Liver (tissue), 9 donors: Measurements from ENCODE around the gene MORN3. TPM values are rescaled to one million over a fixed set of nuclear protein-coding genes. Genes with fewer than 3 reads are reported as not detected.

ENCODE experiments used
- DNase-seq: peaks from one replicate; pipeline ENCODE4 v3.0.0-alpha.2; 2017; ENCODE audit warnings: low spot score
- H3K27ac ChIP-seq, 2 donors: one replicate each; pipeline ENCODE4 v1.7.0; 2013; ENCODE audit warnings: inconsistent platforms in 2 of 2, low read length in 2 of 2, control low read depth in 1 of 2, low read depth in 1 of 2, mild to moderate bottlenecking in 1 of 2
- H3K27me3 ChIP-seq, 4 donors: one replicate each; pipeline versions ENCODE4 v1.6.1 to v1.7.0; 2013; ENCODE audit warnings: low read length in 3 of 4, inconsistent platforms in 1 of 4, mild to moderate bottlenecking in 1 of 4, moderate library complexity in 1 of 4; ENCODE audit not compliant: control insufficient read depth in 4 of 4, insufficient read depth in 4 of 4
- H3K36me3 ChIP-seq, 4 donors: one replicate each; pipeline versions ENCODE4 v1.6.1 to v1.7.0; 2013; ENCODE audit warnings: low read length in 3 of 4, mild to moderate bottlenecking in 3 of 4, low read depth in 1 of 4, moderate library complexity in 1 of 4; ENCODE audit not compliant: control insufficient read depth in 4 of 4, insufficient read depth in 3 of 4
- H3K4me1 ChIP-seq, 4 donors: one replicate each; pipeline versions ENCODE4 v1.6.1 to v1.7.0; 2013; ENCODE audit warnings: low read length in 3 of 4, mild to moderate bottlenecking in 3 of 4, moderate library complexity in 1 of 4; ENCODE audit not compliant: control insufficient read depth in 4 of 4, insufficient read depth in 4 of 4
- H3K4me3 ChIP-seq, 3 donors: one replicate each; pipeline versions ENCODE4 v1.6.1 to v1.7.0; 2013; ENCODE audit warnings: low read length in 3 of 3, control low read depth in 1 of 3, low read depth in 1 of 3, mild to moderate bottlenecking in 1 of 3
- H3K9ac ChIP-seq, 2 donors: one replicate each; pipeline ENCODE4 v1.7.0; 2013; ENCODE audit warnings: low read length in 2 of 2, mild to moderate bottlenecking in 2 of 2, moderate library complexity in 2 of 2, control low read depth in 1 of 2, low read depth in 1 of 2
- H3K9me3 ChIP-seq, 4 donors: one replicate each; pipeline versions ENCODE4 v1.6.1 to v1.7.0; 2013; ENCODE audit warnings: low read length in 3 of 4; ENCODE audit not compliant: control insufficient read depth in 4 of 4
- CTCF ChIP-seq: fragments of 150-350 bp; IDR thresholded peaks from 2 replicates; pipeline ENCODE4 v1.5.1; 2017; ENCODE audit warnings: improper control_type of control experiment, low read depth, low read length; ENCODE audit not compliant: missing input control
- EGR1 ChIP-seq, 2 donors: IDR thresholded peaks; 2 replicates each; pipeline ENCODE4 v1.6.1; 2016 to 2018; ENCODE audit warnings: antibody characterized with exemption in 2 of 2, low read depth in 2 of 2
- FOXA1 ChIP-seq: IDR thresholded peaks from 2 replicates; pipeline ENCODE4 v1.6.1; 2016; ENCODE audit warnings: antibody characterized with exemption
- FOXA2 ChIP-seq: IDR thresholded peaks from 2 replicates; pipeline ENCODE4 v1.6.1; 2016; ENCODE audit warnings: antibody characterized with exemption
- GABPA ChIP-seq, 2 donors: IDR thresholded peaks in 1 of 2; conservative IDR thresholded peaks in 1 of 2; 2 replicates each; pipeline ENCODE4 v1.6.1; 2016; ENCODE audit warnings: antibody characterized with exemption in 2 of 2, mild to moderate bottlenecking in 1 of 2, moderate library complexity in 1 of 2
- HNF4A ChIP-seq, 2 donors: conservative IDR thresholded peaks; 2 replicates each; pipeline ENCODE4 v1.6.1; 2016; ENCODE audit warnings: antibody characterized with exemption in 2 of 2, mild to moderate bottlenecking in 2 of 2
- JUND ChIP-seq, 2 donors: IDR thresholded peaks; 2 replicates each; pipeline ENCODE4 v1.6.1; 2016; ENCODE audit warnings: antibody characterized with exemption in 2 of 2
- MAX ChIP-seq: IDR thresholded peaks from 2 replicates; pipeline ENCODE4 v1.6.1; 2016; ENCODE audit warnings: antibody characterized with exemption
- NR2F2 ChIP-seq: IDR thresholded peaks from 2 replicates; pipeline ENCODE4 v1.6.1; 2016; ENCODE audit warnings: antibody characterized with exemption
- RAD21 ChIP-seq, 2 donors: IDR thresholded peaks; 2 replicates each; pipeline ENCODE4 v1.6.1; 2016; ENCODE audit warnings: antibody characterized with exemption in 2 of 2, mild to moderate bottlenecking in 2 of 2
- RXRA ChIP-seq, 2 donors: IDR thresholded peaks; 2 replicates each; pipeline ENCODE4 v1.6.1; 2017 to 2018; ENCODE audit warnings: antibody characterized with exemption in 2 of 2, mild to moderate bottlenecking in 1 of 2
- SP1 ChIP-seq: IDR thresholded peaks from 2 replicates; pipeline ENCODE4 v1.6.1; 2018; ENCODE audit warnings: antibody characterized with exemption, mild to moderate bottlenecking
- TAF1 ChIP-seq: conservative IDR thresholded peaks from 2 replicates; pipeline ENCODE4 v1.6.1; 2016; ENCODE audit warnings: antibody characterized with exemption, mild to moderate bottlenecking
- YY1 ChIP-seq: IDR thresholded peaks from 2 replicates; pipeline ENCODE4 v1.6.1; 2016; ENCODE audit warnings: antibody characterized with exemption, mild to moderate bottlenecking
- ZBTB33 ChIP-seq: IDR thresholded peaks from 2 replicates; pipeline ENCODE4 v1.6.1; 2016; ENCODE audit warnings: antibody characterized with exemption
- WGBS: extraction: QIAGEN DNeasy Blood & Tissue Kit; methylation state at CpG from one replicate; pipeline ENCODE4 v1.1.7; 2013; 5-methylcytosine and 5-hydroxymethylcytosine counted together
- polyA plus RNA-seq, 2 donors: library from polyadenylated mRNA; stranded (reverse) in 1 of 2; unstranded in 1 of 2; fragments of 200-250 nt in 1 of 2; fragments of >200 nt in 1 of 2; fragmentation: Nextera tagmentation in 1 of 2; extraction: Ambion mirVana in 1 of 2; gene quantifications; one replicate each; pipeline versions ENCODE4 v1.2.1 to v1.2.3, GENCODE V29; 2013 to 2015
- total RNA-seq, 2 donors: library from RNA; depleted of rRNA; stranded (reverse); fragments of >200 nt; gene quantifications; one replicate each; pipeline ENCODE4 v1.2.3, GENCODE V29; 2014
- TF ChIP-seq, protein P1 (sequence below): IDR thresholded peaks from 2 replicates; pipeline ENCODE4 v1.6.1; 2016; ENCODE audit warnings: antibody characterized with exemption
- TF ChIP-seq, protein P2 (sequence below): IDR thresholded peaks from 2 replicates; pipeline ENCODE4 v1.6.1; 2016; ENCODE audit warnings: antibody characterized with exemption, mild to moderate bottlenecking
- donor health status: healthy.
- donor health status: healthy.
- donor health status: healthy.
- donor health status: healthy.
- donor health status: healthy.

The MORN3 gene
- total and polyA plus RNA-seq, 4 donors, result 0.05 to 0.13 (median 0.07) TPM

- 87% methylated on average over 6 of the region's 6 CpGs for WGBS
- no peaks in the 10 kb centered on the region for H3K27me3 ChIP-seq
- no peaks in the 10 kb centered on the region for H3K9me3 ChIP-seq
- no peaks in the 10 kb centered on the region for H3K4me1 ChIP-seq
- no peak overlapping the region for H3K4me3 ChIP-seq
- no peak overlapping the region for H3K9ac ChIP-seq
- H3K36me3 ChIP-seq, result no peaks in the 10 kb centered on the region
- no peak overlapping the region for H3K27ac ChIP-seq
- TF ChIP-seq CTCF (no peak), SP1 (no peak), HNF4A (conservative IDR thresholded peaks at IDR 0.05) (no peak), RAD21 (IDR thresholded peaks at IDR 0.05) (no peak), EGR1 (IDR thresholded peaks at IDR 0.05; ENCODE audit: low read depth in 2 of 2) (no peak), NR2F2 (no peak), FOXA1 (no peak), YY1 (no peak), JUND (IDR thresholded peaks at IDR 0.05) (no peak), TAF1 (no peak), GABPA (IDR thresholded peaks at IDR 0.05 in 1 of 2, conservative IDR thresholded peaks at IDR 0.05 in 1 of 2) (no peak), MAX (no peak)
- TF ChIP-seq, protein P1, sequence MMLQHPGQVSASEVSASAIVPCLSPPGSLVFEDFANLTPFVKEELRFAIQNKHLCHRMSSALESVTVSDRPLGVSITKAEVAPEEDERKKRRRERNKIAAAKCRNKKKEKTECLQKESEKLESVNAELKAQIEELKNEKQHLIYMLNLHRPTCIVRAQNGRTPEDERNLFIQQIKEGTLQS, result no peak
- DNase-seq, result no peak
Measured at GRCh38 chr12:121602766-121603165, 66.7 kb downstream of the MORN3 start.

DNA sequence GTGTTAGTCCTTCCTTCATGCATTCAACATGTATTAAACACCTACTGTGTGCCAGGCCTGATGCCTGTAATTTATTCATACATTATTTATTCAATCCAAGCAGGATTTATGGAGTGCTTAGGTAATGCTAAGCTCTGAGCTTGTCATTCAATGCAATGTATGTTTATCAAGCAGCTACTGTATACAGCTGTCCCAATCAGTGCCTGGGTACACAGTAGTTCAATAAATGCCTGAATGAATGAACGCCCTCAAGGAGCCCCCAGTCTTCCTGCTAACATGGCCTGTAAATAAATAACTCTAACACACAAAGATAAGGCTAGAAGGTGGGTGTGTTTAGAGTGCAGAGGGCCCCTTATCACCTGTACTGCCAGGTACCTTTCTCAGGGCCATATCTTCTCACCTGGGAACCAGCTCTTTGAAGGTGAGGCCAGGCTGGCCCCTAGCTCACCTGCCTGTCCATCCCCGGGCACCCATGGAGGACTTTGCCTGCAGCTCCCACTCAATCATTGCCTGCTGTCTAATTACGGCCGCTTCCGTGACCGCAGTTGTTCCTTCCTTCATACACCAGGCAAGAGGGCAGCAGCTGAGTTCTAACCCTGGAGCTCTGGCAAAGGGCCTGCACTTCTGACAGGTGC, 68.6 kb downstream of the MORN3 start:
- no peak overlapping the region for H3K27ac ChIP-seq
- H3K27me3 ChIP-seq, result no peaks in the 10 kb centered on the region
- H3K4me3 ChIP-seq, result no peak overlapping the region
- no peak for DNase-seq
- TF ChIP-seq, protein P1, result no peak
- no peak for TF ChIP-seq EGR1 (IDR thresholded peaks at IDR 0.05; ENCODE audit: low read depth in 2 of 2)
- no peak for TF ChIP-seq TAF1
- TF ChIP-seq NR2F2, result no peak
- no peak for TF ChIP-seq YY1
- no peak for TF ChIP-seq RXRA (IDR thresholded peaks at IDR 0.05)
- no peak for TF ChIP-seq HNF4A (conservative IDR thresholded peaks at IDR 0.05)
- no peak for TF ChIP-seq RAD21 (IDR thresholded peaks at IDR 0.05)
- no peak for TF ChIP-seq JUND (IDR thresholded peaks at IDR 0.05)
- no peak for TF ChIP-seq FOXA1
- TF ChIP-seq, protein P2, sequence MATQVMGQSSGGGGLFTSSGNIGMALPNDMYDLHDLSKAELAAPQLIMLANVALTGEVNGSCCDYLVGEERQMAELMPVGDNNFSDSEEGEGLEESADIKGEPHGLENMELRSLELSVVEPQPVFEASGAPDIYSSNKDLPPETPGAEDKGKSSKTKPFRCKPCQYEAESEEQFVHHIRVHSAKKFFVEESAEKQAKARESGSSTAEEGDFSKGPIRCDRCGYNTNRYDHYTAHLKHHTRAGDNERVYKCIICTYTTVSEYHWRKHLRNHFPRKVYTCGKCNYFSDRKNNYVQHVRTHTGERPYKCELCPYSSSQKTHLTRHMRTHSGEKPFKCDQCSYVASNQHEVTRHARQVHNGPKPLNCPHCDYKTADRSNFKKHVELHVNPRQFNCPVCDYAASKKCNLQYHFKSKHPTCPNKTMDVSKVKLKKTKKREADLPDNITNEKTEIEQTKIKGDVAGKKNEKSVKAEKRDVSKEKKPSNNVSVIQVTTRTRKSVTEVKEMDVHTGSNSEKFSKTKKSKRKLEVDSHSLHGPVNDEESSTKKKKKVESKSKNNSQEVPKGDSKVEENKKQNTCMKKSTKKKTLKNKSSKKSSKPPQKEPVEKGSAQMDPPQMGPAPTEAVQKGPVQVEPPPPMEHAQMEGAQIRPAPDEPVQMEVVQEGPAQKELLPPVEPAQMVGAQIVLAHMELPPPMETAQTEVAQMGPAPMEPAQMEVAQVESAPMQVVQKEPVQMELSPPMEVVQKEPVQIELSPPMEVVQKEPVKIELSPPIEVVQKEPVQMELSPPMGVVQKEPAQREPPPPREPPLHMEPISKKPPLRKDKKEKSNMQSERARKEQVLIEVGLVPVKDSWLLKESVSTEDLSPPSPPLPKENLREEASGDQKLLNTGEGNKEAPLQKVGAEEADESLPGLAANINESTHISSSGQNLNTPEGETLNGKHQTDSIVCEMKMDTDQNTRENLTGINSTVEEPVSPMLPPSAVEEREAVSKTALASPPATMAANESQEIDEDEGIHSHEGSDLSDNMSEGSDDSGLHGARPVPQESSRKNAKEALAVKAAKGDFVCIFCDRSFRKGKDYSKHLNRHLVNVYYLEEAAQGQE, result no peak
- TF ChIP-seq FOXA2, result no peak
- TF ChIP-seq ZBTB33, result no peak
- TF ChIP-seq GABPA (IDR thresholded peaks at IDR 0.05 in 1 of 2, conservative IDR thresholded peaks at IDR 0.05 in 1 of 2), result no peak
- no peak for TF ChIP-seq SP1
- TF ChIP-seq MAX, result no peak
- H3K4me1 ChIP-seq, result no peaks in the 10 kb centered on the region
- no peaks in the 10 kb centered on the region for H3K9me3 ChIP-seq
- no peak overlapping the region for H3K9ac ChIP-seq
- no peaks in the 10 kb centered on the region for H3K36me3 ChIP-seq
- 90% methylated on average over 6 of the region's 6 CpGs for WGBS
